NCI-H146 (cell line): ENCODE measurements around the gene FOXP2.
"Not testable (repeated sequence)": the region's sequence is repeated elsewhere in the genome, so short reads cannot be mapped to it uniquely, and the experiment has no call there.

Source experiments
- DNase-seq: peaks from one replicate; lab custom pipeline; 2025; lab: John Stamatoyannopoulos, UW

The FOXP2 gene

DNA sequence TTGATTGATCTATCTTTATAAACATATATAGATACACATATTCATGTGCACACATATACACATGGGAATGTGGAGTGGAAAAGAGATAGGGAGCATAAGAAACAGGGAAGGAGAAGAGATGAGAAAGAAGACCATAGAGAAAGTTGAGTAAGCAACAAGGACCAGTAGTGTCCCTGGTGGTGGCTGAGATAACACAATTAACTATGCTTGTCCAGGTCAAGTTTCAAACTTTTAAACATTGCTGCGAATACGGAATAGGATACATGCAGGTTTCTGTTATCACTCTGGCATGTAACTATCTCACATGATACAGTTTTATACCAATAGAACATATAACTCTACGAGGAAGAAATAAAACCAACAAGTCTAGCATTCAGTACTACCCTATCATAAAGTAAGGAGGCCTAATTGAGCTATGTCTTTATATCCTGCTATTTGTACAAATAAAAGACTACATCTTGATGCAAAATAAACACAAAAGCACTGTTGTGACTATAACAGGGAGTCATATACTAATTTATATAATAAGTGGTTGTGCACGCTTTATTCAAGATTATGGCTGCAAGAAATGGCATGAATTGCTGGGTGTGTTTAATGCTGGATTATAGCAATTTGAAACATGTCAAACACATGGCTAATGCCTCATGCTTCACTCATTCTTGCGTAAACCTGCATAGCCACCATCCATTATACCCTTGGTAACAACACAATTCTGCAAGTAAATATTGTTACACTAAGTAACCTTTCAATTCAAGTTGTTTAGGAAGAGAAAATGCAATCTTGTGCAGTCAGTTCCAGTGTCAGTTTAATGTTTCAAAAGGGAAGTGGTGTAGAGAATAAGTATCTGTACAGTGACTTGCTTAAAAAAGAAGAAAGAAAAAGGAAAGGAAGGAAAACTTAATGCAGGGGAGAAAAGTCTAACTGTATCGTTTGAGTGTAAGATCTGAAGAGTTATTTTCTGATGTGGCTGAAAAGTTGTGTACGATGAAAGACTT lies 8.2 kb downstream of the FOXP2 start:
- DNase-seq: peak; percentile 21

DNA sequence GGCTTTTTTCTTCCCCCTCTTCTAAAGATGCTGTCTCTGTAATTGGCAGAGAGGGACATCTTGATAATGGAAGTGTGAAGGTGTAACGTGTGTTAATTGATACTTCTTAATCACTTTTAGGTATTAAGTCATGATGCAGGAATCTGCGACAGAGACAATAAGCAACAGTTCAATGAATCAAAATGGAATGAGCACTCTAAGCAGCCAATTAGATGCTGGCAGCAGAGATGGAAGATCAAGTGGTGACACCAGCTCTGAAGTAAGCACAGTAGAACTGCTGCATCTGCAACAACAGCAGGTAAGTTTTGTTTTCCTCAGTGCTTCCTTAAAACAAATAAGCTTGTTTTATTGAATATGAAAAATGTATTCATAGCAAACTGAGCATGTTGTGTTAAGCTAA lies 11.8 kb downstream of the FOXP2 start:
- peak; percentile 18 for DNase-seq

DNA sequence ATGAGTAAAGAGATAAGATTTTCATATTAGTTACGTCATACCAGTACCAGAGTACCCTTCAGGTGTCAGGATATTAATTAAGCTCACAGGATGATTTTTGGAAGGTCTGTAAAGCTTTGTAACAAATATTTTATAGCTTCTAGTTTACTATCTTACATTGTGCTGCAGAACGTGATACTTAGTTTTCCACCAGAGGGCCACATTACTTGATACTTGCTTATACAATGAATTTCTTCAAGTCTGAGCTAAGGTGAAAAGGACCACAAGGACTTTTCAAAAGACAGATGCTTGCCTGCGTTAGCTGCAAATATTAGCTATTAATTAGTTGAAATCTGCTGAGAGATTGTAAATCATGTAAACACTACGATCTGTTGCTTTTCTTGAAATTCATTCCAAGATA lies 12.2 kb downstream of the FOXP2 start:
- peak; percentile 52 for DNase-seq

DNA sequence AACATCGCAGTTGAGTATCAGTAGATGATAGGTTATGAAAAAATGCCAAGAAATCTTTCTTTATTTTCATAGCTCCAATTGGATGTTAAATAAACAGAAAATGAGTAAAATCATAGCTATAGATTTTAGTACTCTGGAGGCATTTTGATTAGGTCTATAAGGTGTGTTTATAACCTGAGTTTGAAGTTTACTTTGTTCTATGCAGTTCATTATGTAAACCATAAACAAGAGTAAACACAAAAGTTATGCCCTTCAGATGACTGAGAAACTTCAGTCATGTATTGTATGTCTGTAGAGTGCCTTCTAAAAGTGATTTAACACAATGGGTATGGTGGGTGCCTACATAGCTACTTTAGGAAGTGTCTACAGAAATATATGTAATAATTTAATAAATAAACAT lies 13.6 kb downstream of the FOXP2 start:
- DNase-seq: no peak

DNA sequence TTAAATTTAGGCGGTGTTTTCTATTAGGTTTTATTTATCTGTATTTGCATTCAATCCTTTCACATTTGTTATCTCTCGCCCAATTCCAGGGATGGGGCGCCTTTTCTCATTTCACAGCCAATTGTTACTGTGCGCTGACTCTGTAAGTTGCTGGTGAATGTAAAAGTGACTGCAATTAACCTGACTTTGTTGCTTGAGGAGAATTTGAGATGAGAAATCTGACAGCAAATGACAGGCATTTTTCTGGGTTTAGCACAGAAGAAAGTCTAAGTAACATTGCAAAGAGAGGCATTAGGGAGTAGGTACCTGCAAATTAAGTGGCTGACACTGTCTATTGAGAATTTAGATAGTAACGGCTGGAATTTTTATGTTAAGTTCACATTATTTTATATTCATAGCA lies 16.6 kb downstream of the FOXP2 start:
- no peak for DNase-seq

DNA sequence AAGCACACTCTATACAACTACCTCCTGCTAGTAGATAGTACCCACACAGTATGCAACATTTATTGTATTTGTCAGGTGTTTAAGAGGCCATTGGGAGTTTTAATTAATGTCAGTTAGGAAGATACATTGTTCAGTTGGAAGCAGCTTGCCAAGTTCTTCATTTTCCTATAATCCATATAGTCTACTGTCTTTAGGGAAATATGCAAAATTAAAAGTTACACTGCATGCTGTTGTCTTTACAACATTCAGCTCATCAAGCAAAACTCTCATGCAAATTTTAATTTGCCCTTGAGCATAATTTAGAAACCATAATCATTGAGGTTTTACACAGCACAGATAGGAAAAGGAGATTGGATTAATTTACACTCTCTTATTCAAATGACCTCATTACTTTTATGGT lies 17.4 kb downstream of the FOXP2 start:
- no peak for DNase-seq

DNA sequence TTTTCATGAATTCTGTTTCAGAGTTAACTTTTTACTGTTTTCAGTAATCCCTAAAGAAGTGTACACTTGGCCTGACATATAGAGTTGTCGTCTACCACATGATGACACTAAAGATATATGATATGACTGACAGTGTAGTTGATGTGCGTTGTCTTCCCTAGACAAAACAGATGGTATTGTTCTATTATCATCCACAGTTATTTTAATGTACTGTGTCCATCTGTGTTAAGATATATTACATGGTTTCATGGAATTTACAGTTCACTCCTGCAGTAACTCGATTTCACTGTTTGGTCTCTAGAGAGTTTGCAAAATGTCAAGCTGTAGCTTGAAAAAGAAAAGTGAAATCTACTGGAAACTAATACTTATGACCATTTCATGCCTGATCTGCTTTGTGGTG lies 18.1 kb downstream of the FOXP2 start:
- DNase-seq: no peak

DNA sequence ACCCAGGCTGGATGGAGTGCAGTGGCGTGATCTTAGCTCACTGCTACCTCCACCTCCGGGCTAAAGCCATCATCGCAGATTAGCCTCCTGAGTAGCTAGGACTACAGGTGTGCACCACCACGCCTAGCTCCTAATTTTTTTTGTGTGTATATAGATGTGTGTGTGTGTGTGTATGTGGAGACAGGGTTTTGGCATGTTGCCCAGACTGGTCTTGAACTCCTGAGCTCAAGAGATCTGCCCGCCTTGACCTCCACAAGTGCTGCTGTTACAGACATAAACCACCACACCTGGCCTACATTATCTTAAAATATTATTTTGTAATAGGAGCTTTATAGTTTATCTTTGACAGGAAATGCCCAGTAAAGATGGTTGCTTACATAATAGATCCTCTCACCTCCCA lies 25.0 kb downstream of the FOXP2 start:
- no peak for DNase-seq

DNA sequence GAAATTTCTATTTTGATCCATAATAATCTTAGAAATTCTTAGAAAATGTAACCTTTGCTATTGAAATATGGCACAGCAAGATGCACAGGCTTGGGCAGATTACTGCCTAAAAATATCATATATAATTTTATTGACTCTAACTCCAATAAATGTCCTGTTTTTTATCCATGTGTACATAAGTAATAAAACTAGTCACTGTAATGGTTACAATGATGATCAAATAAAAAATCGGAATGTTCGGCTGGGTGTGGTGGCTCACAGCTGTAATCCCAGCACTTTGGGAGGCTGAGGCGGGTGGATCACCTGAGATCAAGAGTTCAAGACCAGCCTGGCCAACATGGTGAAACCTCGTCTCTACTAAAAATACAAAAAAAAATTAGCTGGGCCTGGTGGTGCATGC lies 26.3 kb downstream of the FOXP2 start:
- not testable (repeated sequence) for DNase-seq

DNA sequence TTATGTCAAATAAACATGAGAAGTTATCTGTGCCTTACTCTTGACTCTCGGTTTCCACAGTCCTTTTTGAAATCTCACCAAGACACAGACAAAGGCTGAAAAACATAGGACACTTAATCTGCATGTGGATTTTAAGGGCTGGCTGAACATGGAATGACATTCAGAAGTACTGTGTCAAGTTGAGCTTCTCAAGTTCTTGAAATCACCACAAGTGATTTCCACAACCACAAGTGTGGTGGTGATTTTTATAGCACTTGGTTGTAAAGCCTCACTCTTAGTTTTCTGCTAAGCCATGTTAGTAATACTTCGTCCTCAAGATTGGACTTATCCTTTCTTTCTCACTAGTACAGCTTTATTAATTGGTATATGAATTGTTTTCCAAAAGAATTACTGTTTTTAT lies 29.6 kb downstream of the FOXP2 start:
- DNase-seq: no peak

DNA sequence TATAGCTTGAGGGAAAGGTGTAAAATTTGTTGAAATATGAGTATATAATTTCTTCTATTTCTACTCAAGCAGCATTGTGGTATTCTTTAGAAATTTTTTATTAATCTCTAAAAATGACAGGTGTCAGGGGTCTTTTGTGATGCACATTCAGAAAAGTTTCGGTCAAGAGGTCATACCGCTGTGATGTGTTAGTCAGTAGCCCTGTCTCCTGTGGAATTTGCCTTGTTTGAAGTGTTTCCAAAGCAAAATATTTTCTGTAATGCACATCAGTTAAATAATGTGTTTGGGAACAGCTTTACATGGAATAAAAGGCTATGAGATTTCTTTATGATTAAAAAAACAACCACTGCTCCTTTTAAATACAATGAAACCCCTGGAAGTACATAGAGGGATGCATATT lies 35.8 kb downstream of the FOXP2 start:
- DNase-seq: no peak

DNA sequence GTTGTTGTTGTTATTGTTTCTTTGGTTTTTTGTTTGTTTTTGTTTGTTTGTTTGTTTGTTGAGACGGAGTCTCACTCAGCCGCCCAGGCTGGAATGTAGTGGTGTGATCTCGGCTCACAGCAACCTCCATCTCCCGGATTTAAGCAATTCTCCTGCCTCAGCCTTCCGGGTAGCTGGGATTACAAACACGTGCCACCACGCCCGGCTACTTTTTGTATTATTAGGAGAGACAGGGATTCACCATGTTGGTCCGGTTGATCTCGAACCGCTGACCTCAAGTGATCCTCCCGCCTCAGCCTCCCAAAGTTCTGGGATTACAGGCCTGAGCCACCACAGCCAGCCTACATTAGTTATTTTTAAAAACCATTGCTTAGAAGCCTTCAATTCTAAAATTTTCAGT lies 45.0 kb downstream of the FOXP2 start:
- no peak for DNase-seq

DNA sequence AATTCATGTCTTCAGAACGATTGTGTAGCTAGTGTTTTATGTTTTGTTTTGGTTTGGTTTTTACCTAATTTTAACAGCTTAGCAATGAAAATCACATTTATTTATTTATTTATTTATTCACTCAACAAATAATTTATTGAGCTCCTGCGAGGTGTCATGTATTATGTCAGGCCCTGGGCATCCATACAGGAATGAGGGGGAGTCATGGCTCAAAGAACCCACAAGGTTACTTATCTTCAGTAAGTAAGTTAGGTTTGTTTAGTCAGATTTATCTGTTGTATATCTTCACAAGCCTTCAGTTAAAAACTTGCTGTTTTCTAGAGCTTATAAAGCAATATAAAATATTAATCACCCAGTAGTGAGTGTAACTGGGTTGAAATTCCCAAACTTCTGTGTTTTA lies 45.4 kb downstream of the FOXP2 start:
- DNase-seq: no peak

DNA sequence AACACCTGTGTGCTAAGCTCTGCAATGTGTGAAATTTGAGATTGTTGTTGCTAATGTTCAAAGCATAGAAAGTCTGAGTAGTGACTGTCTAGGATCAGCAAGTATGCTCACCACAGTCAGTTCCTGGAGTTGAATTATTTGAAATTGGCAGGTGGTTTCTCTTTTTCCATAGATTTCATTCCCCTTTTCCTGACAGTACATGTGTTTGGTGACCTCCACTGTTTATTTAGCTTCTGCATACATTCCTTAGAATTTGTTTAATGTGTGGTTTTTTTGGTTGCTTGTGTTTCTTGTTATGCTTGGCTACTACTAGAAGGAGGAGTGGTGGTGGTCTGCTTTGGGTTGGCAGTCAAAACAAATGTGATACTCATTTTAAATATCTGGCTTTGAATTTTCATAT lies 52.3 kb downstream of the FOXP2 start:
- DNase-seq: no peak

DNA sequence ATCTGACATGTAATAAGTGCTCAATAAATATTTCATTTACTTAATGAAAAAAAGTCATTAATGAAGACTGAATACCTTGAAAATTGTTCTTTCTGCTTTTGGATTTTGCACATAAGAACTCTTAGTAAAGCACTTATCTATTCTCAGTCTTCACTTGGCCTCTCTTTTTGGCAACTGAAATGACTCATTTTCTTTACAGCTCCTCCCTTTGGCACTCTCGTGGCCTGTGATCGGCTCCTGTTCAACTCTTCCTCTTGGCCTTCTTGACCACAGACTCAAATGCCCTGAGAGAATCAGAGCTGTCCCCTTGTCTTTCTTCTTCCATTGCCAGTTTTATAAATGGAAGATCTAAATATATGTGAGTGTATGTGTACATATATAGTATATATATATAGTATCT lies 54.2 kb downstream of the FOXP2 start:
- DNase-seq: no peak

DNA sequence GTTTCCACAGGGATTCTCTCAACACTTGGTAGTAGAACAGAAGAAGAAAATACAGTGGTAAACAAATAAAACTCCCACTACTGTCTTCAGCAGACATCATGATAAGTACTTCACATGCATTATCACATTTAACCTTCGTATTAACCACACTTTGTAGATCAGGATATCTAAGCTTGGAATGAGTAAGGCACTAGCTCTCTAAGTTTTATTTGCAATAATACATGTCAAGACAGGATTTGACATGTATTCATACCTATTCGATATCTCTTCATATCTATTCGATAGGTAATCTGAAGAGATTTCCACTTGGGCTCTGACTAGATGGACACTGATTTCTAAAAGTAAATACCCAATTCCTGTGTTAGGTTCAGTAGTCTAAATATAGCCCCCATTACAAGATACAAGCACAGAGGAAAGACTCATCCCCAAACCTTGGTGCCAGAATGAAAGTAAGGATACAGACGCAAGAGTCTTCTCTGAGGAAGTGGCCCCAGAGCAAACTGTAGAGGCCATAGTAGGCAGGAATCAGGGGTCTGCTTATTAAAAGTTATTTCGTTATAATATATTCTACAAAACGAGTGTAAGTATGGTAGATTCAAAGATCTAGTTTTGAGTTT lies 58.4 kb downstream of the FOXP2 start:
- DNase-seq: no peak

DNA sequence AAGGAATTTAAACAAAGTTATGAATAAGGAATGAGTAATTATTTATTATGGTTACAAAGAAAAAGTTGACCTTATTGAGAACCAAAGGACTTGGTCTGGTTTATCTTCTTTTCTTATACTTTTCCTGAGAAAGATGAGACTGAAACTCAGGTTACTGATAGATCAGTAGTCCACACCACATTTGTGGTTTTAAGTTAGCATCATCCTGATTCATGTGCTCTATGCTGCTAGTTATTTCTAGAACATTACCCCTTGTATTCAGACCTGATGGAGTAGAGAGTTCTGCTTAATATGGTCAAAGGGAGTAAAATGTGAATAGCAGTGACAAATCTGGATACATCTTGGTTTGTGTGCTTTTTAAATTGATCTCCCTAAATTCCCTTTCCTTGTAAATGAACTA lies 63.8 kb downstream of the FOXP2 start:
- DNase-seq: no peak

DNA sequence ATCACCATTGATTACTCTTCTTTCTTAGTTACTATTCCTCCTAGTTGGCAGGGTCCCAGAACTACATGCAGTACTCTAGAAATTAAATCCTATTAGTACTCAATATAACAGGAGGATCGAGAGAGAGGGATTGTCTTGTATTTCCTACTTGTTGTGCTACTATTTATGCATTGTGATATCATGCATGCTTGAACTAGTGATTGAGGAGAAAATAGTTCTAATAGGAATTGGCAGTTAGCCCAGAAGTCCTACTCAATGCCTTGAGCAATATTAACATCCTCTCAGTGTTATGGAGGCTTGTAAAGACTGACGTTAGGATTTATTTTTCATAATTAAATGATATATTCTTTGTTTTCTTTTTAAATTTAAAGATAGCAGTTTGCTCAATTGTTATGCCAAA lies 67.4 kb downstream of the FOXP2 start:
- peak; percentile 15 for DNase-seq

DNA sequence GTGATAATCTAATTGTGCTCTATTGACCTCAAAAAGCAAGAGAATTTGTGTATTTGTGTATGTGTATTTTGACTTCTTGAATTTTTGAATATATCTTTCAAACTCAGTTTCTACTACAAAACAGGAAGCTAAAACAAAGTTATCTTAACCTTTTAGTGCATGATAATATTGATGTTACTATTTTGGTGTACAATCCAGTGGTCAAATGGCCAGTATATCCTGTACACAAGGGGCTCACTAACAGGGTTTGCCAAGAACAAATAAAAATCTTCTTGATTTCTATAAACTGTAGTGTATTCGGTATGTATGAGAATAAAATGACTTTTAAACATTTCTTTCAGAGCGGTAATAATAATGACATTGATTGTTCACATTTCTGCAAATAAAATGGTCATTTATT lies 69.6 kb downstream of the FOXP2 start:
- no peak for DNase-seq

DNA sequence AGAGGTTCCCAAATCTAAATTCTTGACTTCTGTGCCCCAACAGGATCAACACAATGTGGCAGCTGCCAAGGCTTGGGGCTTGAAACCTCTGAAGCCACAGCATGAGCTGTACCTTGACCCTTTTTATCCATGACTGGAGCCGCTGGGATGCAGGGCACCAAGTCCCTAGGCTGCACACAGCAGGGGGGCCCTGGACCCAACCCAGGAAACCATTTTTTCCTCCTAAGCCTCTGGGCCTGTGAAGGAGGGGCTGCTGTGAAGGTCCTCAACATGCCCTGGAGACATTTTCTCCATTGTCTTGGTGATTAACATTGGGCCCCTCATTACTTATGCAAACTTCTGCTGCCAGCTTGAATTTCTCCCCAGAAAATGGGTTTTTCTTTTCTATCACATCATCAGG lies 72.6 kb downstream of the FOXP2 start:
- DNase-seq: no peak

DNA sequence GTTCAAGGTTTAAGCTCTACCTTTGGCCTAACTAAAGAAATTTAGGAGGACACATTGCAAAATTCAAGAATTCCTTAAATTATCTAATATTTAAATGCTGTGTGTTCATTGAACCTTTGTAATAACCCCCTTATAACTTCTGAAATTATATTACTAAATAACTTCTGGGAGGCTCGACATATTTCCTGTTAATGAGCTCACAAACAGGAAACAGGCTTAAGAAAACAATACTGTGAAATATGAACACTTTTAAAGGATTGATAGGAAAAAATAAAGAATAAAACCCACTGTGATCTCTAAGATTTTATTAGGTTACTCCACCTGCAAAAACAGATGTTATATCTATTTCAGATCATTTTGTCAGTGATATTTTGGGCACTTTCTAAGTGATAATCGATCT lies 74.1 kb downstream of the FOXP2 start:
- DNase-seq: no peak

DNA sequence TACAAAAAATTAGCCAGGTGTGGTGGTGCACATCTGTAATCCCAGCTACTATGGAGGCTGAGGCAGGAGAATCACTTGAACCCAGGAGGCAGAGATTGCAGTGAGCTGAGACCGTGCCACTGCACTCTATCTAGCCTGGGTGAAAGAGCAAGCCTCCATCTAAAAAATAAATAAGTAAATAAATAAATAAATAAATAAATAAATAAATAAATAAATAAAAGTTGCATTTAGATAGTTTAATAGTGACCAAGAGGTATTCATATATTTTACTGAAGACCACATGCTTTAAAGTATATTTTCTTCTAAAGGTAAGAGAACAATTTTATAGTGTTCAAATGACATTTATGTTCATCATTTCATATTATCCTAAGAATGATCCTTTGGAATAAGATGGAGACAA lies 82.9 kb downstream of the FOXP2 start:
- DNase-seq: not testable (repeated sequence)

DNA sequence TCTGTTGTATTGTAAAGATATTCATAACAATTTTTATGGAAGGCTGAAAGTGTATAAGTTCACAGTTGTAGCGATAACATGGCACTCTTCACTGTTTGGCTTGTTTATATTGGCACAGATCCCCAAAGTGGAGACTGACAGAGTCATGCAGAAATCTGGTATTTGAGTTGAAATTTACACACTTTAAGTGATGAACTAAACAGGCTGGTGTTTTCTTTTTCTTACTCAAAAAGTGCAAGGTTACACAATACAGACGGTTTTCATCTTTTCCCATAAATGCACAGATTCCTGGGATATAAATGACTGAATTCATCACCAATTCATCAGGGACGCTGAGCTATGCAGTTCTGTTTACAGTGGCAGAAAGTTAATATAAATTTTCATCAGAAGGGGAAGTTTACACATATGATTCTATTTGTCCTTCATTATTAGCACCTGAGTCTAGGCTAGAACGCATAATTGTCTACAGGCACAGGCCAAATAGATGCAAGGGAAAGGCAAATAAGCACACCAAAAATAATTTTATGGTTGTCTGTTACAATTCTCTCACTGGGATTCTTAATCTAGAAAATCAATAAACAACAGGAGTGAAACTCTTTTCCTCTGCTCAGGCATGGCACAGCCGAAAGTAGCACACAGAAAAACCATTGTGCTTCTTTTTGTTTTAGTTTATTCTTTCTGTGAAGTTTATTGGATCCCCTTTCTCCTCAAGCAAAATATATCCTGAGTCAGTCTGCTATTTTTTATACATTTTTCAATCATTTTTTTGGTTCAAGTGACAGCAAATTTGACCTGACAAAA lies 88.0 kb downstream of the FOXP2 start:
- DNase-seq: peak; percentile 49
